H9 (cell line): Measurements from ENCODE around the gene SEC22C. TPM values are rescaled to one million over a fixed set of nuclear protein-coding genes. Genes with fewer than 3 reads are reported as not detected.

Source experiments
- DNase-seq: peaks from one replicate; pipeline ENCODE4 v3.0.0-alpha.2; 2017
- H2AFZ ChIP-seq: one replicate; pipeline ENCODE4 v1.6.1; 2013; ENCODE audit warnings: mild to moderate bottlenecking, low read length, control low read depth, moderate library complexity
- H2AK5ac ChIP-seq: 2 replicates; pipeline ENCODE4 v1.6.1; 2013; ENCODE audit warnings: low read length, control low read depth, mixed read lengths; ENCODE audit not compliant: insufficient read length
- H2BK120ac ChIP-seq: one replicate; pipeline ENCODE4 v1.6.1; 2013; ENCODE audit warnings: low read depth, mild to moderate bottlenecking, low read length, control low read depth, inconsistent platforms; ENCODE audit not compliant: poor library complexity, severe bottlenecking
- H2BK12ac ChIP-seq: 2 replicates; pipeline ENCODE4 v1.6.1; 2013; ENCODE audit warnings: low read length, control low read depth, mixed read lengths, low read depth; ENCODE audit not compliant: insufficient read length
- H2BK15ac ChIP-seq: 2 replicates; pipeline ENCODE4 v1.6.1; 2013; ENCODE audit warnings: low read depth, low read length, control low read depth
- H2BK20ac ChIP-seq: one replicate; pipeline ENCODE4 v1.6.1; 2013; ENCODE audit warnings: low read depth, mild to moderate bottlenecking, low read length, control low read depth, inconsistent platforms; ENCODE audit not compliant: poor library complexity, severe bottlenecking
- H2BK5ac ChIP-seq: 2 replicates; pipeline ENCODE4 v1.6.1; 2013; ENCODE audit warnings: low read length, control low read depth, mixed read lengths; ENCODE audit not compliant: insufficient read length
- H3K14ac ChIP-seq: 2 replicates; pipeline ENCODE4 v1.6.1; 2013; ENCODE audit warnings: low read length, control low read depth; ENCODE audit not compliant: insufficient read depth
- H3K18ac ChIP-seq: 2 replicates; pipeline ENCODE4 v1.6.1; 2013; ENCODE audit warnings: low read depth, mild to moderate bottlenecking, mixed read lengths, low read length, control low read depth; ENCODE audit not compliant: insufficient read length
- H3K23ac ChIP-seq: 2 replicates; pipeline ENCODE4 v1.6.1; 2013; ENCODE audit warnings: low read length, control low read depth, mixed read lengths, low read depth; ENCODE audit not compliant: insufficient read length
- H3K23me2 ChIP-seq: 2 replicates; pipeline ENCODE4 v1.6.1; 2013; ENCODE audit warnings: low read depth, mild to moderate bottlenecking, mixed read lengths, low read length, control low read depth; ENCODE audit not compliant: insufficient read length, poor library complexity, severe bottlenecking
- H3K27ac ChIP-seq: 2 replicates; pipeline ENCODE4 v1.5.1; 2013; ENCODE audit warnings: low read length, control low read depth, mixed read lengths, low read depth; ENCODE audit not compliant: insufficient read length
- H3K27me3 ChIP-seq: 2 replicates; pipeline ENCODE4 v1.6.1; 2013; ENCODE audit warnings: low read length, control low read depth, inconsistent platforms; ENCODE audit not compliant: insufficient read depth
- H3K4ac ChIP-seq: 2 replicates; pipeline ENCODE4 v1.6.1; 2013; ENCODE audit warnings: low read depth, mild to moderate bottlenecking, control low read depth, inconsistent platforms, low read length, moderate library complexity
- H3K4me1 ChIP-seq: 2 replicates; pipeline ENCODE4 v1.6.1; 2013; ENCODE audit warnings: low read length, control low read depth, inconsistent platforms; ENCODE audit not compliant: insufficient read depth
- H3K4me2 ChIP-seq: 2 replicates; pipeline ENCODE4 v1.6.1; 2013; ENCODE audit warnings: low read length, control low read depth, mixed read lengths; ENCODE audit not compliant: insufficient read length, insufficient read depth
- H3K56ac ChIP-seq: 2 replicates; pipeline ENCODE4 v1.6.1; 2013; ENCODE audit warnings: low read depth, mild to moderate bottlenecking, mixed read lengths, low read length, control low read depth; ENCODE audit not compliant: insufficient read length
- H3K79me1 ChIP-seq: 2 replicates; pipeline ENCODE4 v1.6.1; 2013; ENCODE audit warnings: low read depth, mild to moderate bottlenecking, moderate library complexity, low read length, control low read depth, inconsistent platforms; ENCODE audit not compliant: insufficient read depth, poor library complexity, severe bottlenecking
- H3K79me2 ChIP-seq: 2 replicates; pipeline ENCODE4 v1.6.1; 2013; ENCODE audit warnings: low read length, control low read depth, inconsistent platforms; ENCODE audit not compliant: insufficient read depth
- H3K9ac ChIP-seq: 2 replicates; pipeline ENCODE4 v1.6.1; 2013; ENCODE audit warnings: low read length, control low read depth, mixed read lengths; ENCODE audit not compliant: insufficient read length; ENCODE audit errors: extremely low read depth
- H3K9me3 ChIP-seq: one replicate; pipeline ENCODE4 v1.6.1; 2013; ENCODE audit warnings: low read depth, low read length, inconsistent platforms; ENCODE audit not compliant: control insufficient read depth
- H3T11ph ChIP-seq: one replicate; pipeline ENCODE4 v1.6.1; 2013; ENCODE audit warnings: mild to moderate bottlenecking, low read length, control low read depth, inconsistent platforms
- H4K20me1 ChIP-seq: one replicate; pipeline ENCODE4 v1.6.1; 2013; ENCODE audit not compliant: control insufficient read depth, insufficient read length, insufficient read depth
- H4K5ac ChIP-seq: 2 replicates; pipeline ENCODE4 v1.6.1; 2013; ENCODE audit warnings: low read depth, mild to moderate bottlenecking, mixed read lengths, low read length, control low read depth; ENCODE audit not compliant: insufficient read length
- H4K8ac ChIP-seq: replicated peaks from 2 replicates; pipeline ENCODE4 v1.6.1; 2013; ENCODE audit warnings: low read length, control low read depth, mixed read lengths, low read depth; ENCODE audit not compliant: insufficient read length
- H4K91ac ChIP-seq: 2 replicates; pipeline ENCODE4 v1.6.1; 2013; ENCODE audit warnings: low read depth, mild to moderate bottlenecking, moderate library complexity, mixed read lengths, low read length, control low read depth; ENCODE audit not compliant: insufficient read length
- H3K27ac Mint-ChIP-seq, 3 experiments: 2 replicates in 2 of 3; 3 replicates in 1 of 3; pipeline ENCODE4 v1.8.0; 2020 to 2021; ENCODE audit warnings: mixed read lengths in 3 of 3, mild to moderate bottlenecking in 1 of 3, moderate library complexity in 1 of 3
- H3K27me3 Mint-ChIP-seq: 2 replicates; pipeline ENCODE4 v1.8.0; 2021; ENCODE audit warnings: low read depth, mild to moderate bottlenecking, moderate library complexity, mixed read lengths
- H3K36me3 Mint-ChIP-seq, 3 experiments: 2 replicates in 2 of 3; 3 replicates in 1 of 3; pipeline ENCODE4 v1.8.0; 2020 to 2021; ENCODE audit warnings: low read depth in 3 of 3, mixed read lengths in 3 of 3; ENCODE audit not compliant: insufficient read depth in 1 of 3
- H3K4me1 Mint-ChIP-seq, 2 experiments: 2 replicates each; pipeline ENCODE4 v1.8.0; 2020; ENCODE audit warnings: mixed read lengths in 2 of 2
- H3K4me3 Mint-ChIP-seq, 2 experiments: 2 replicates in 1 of 2; 3 replicates in 1 of 2; pipeline ENCODE4 v1.8.0; 2020 to 2021; ENCODE audit warnings: mild to moderate bottlenecking in 2 of 2, mixed read lengths in 2 of 2, moderate library complexity in 1 of 2
- H3K9me3 Mint-ChIP-seq, 2 experiments: 2 replicates in 1 of 2; 3 replicates in 1 of 2; pipeline ENCODE4 v1.8.0; 2020; ENCODE audit warnings: mild to moderate bottlenecking in 2 of 2, mixed read lengths in 2 of 2, moderate library complexity in 1 of 2
- WGBS: extraction: QIAGEN DNeasy Blood & Tissue Kit; methylation state at CpG from one replicate; pipeline ENCODE4 v1.1.7; 2013; ENCODE audit warnings: missing lambda C conversion rate, low lambda C conversion rate, mixed read lengths; ENCODE audit not compliant: insufficient read length; ENCODE audit errors: extremely low coverage; 5-methylcytosine and 5-hydroxymethylcytosine counted together
- total RNA-seq: library from RNA; stranded (reverse); gene quantifications from 2 replicates; pipeline ENCODE4 v1.2.1, GENCODE V29; 2021
- TF ChIP-seq, protein P1 (sequence below): fragments of 200-600 bp; sonication (generic); conservative IDR thresholded peaks from 3 replicates; pipeline ENCODE4 v1.8.0; 2021; ENCODE audit warnings: antibody characterized with exemption, mild to moderate bottlenecking

Gene SEC22C
- total RNA-seq, 1 experiment from 2014 or later: 28.2 TPM

DNA sequence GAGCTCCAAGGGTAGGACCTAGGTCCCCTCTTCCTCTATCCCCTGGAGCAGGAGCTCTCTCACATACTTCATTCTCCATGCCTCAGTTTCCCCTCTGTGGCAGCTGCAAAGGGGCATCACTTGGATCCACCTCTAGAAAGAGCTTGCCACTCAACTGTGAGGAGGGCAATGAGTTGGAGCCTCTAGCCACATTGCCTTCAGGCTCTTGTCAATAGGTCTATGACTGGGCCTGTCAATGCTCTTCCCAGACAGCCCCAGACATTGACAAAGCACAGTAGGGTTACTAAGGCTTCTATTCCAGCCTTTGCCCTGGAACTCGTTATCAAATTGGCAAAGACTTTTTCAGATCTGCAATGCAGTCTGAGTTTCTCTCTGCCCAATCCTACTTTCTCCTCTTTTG is 83.7 kb downstream of the SEC22C start:
- H2BK12ac ChIP-seq: no peak overlapping the region
- H3K9me3 ChIP-seq: no peaks in the 10 kb centered on the region
- TF ChIP-seq, protein P1, sequence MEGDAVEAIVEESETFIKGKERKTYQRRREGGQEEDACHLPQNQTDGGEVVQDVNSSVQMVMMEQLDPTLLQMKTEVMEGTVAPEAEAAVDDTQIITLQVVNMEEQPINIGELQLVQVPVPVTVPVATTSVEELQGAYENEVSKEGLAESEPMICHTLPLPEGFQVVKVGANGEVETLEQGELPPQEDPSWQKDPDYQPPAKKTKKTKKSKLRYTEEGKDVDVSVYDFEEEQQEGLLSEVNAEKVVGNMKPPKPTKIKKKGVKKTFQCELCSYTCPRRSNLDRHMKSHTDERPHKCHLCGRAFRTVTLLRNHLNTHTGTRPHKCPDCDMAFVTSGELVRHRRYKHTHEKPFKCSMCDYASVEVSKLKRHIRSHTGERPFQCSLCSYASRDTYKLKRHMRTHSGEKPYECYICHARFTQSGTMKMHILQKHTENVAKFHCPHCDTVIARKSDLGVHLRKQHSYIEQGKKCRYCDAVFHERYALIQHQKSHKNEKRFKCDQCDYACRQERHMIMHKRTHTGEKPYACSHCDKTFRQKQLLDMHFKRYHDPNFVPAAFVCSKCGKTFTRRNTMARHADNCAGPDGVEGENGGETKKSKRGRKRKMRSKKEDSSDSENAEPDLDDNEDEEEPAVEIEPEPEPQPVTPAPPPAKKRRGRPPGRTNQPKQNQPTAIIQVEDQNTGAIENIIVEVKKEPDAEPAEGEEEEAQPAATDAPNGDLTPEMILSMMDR: no peak
- H3K4ac ChIP-seq: no peak overlapping the region
- no peaks in the 10 kb centered on the region for H3K36me3 Mint-ChIP-seq
- no peak overlapping the region for H3T11ph ChIP-seq
- H3K4me3 Mint-ChIP-seq: no peak overlapping the region
- no peak overlapping the region for H3K56ac ChIP-seq
- H3K9me3 Mint-ChIP-seq: no peaks in the 10 kb centered on the region
- peaks cover 13% of the 10 kb centered on the region; the same call in 1 of the 2 replicates for H3K27me3 ChIP-seq
- H3K27ac Mint-ChIP-seq: no peak overlapping the region
- H2BK15ac ChIP-seq: no peak overlapping the region
- DNase-seq: peak; percentile 9
- peaks cover 18% of the 10 kb centered on the region for H3K23me2 ChIP-seq
- no peak overlapping the region for H3K23ac ChIP-seq
- H3K9ac ChIP-seq: no peak overlapping the region
- H2AK5ac ChIP-seq: no peak overlapping the region
- no peak overlapping the region for H3K14ac ChIP-seq
- no peak overlapping the region for H2BK5ac ChIP-seq
- H3K4me1 Mint-ChIP-seq: peaks cover 32 to 39% of the 10 kb centered on the region in 2 experiments
- no peaks in the 10 kb centered on the region for H3K4me1 ChIP-seq
- H3K79me1 ChIP-seq: no peaks in the 10 kb centered on the region
- WGBS: no CpG with 5 or more reads among the region's 1 CpG
- H2BK20ac ChIP-seq: no peak overlapping the region
- no peak overlapping the region for H2AFZ ChIP-seq
- no peak overlapping the region for H4K91ac ChIP-seq
- no peak overlapping the region for H4K8ac ChIP-seq
- H3K27me3 Mint-ChIP-seq: peaks cover 55% of the 10 kb centered on the region
- no peak overlapping the region for H2BK120ac ChIP-seq
- no peaks in the 10 kb centered on the region for H4K20me1 ChIP-seq
- H4K5ac ChIP-seq: no peak overlapping the region
- no peak overlapping the region for H3K18ac ChIP-seq
- no peaks in the 10 kb centered on the region for H3K79me2 ChIP-seq
- H3K27ac ChIP-seq: no peak overlapping the region
- H3K4me2 ChIP-seq: no peak overlapping the region

Other genes starting within 250 kb of the SEC22C start
- not detected in 2 replicates for gene LYZL4, start 171.4 kb downstream of the SEC22C start, total RNA-seq
- 6.3 and 6.5 TPM in 2 replicates for gene VIPR1, start 79.3 kb downstream of the SEC22C start, total RNA-seq
- gene SS18L2, start 8.9 kb upstream of the SEC22C start, total RNA-seq: 92.1 and 97.8 TPM in 2 replicates
- 66.4 and 79.8 TPM in 2 replicates for gene NKTR, start 18.7 kb upstream of the SEC22C start, total RNA-seq
- 3.6 and 4.2 TPM in 2 replicates for gene ZBTB47, start 71.7 kb upstream of the SEC22C start, total RNA-seq
- not detected in 2 replicates for gene KLHL40, start 103.6 kb upstream of the SEC22C start, total RNA-seq
- 0.46 TPM in 1 of 2 replicates, not detected in the other for gene HHATL, start 120.8 kb upstream of the SEC22C start, total RNA-seq
- gene CCDC13, start 191.3 kb upstream of the SEC22C start, total RNA-seq: not detected in 2 replicates
- gene HIGD1A, start 222.5 kb upstream of the SEC22C start, total RNA-seq: 77.6 and 84.2 TPM in 2 replicates
- gene ACKR2, start 227.5 kb upstream of the SEC22C start, total RNA-seq: 0.13 TPM in 1 of 2 replicates, not detected in the other